NB4 (cell line): ENCODE results near the gene EPS8.

ENCODE experiments used
- DNase-seq: peaks from one replicate; pipeline ENCODE4 v3.0.0; 2010; ENCODE audit warnings: low read depth
- H3K4me3 ChIP-seq: one replicate; pipeline ENCODE4 v1.5.1; 2011; ENCODE audit warnings: mild to moderate bottlenecking, low read depth, low read length, moderate library complexity
- MYC ChIP-seq: IDR thresholded peaks from 2 replicates; pipeline ENCODE4 v1.6.1; 2011; ENCODE audit warnings: low read depth, low read length
- POLR2A ChIP-seq: IDR thresholded peaks from 2 replicates; pipeline ENCODE4 v1.6.1; 2011; ENCODE audit warnings: mild to moderate bottlenecking; ENCODE audit not compliant: insufficient read length; ENCODE audit errors: extremely low read depth
- TF ChIP-seq, protein P1 (sequence below): IDR thresholded peaks from 2 replicates; pipeline ENCODE4 v1.6.1; 2011; ENCODE audit warnings: low read depth, low read length
- TF ChIP-seq, protein P2 (sequence below): IDR thresholded peaks from one replicate; pipeline ENCODE4 v1.5.1; 2012; ENCODE audit warnings: low read depth, low read length

Gene EPS8

DNA sequence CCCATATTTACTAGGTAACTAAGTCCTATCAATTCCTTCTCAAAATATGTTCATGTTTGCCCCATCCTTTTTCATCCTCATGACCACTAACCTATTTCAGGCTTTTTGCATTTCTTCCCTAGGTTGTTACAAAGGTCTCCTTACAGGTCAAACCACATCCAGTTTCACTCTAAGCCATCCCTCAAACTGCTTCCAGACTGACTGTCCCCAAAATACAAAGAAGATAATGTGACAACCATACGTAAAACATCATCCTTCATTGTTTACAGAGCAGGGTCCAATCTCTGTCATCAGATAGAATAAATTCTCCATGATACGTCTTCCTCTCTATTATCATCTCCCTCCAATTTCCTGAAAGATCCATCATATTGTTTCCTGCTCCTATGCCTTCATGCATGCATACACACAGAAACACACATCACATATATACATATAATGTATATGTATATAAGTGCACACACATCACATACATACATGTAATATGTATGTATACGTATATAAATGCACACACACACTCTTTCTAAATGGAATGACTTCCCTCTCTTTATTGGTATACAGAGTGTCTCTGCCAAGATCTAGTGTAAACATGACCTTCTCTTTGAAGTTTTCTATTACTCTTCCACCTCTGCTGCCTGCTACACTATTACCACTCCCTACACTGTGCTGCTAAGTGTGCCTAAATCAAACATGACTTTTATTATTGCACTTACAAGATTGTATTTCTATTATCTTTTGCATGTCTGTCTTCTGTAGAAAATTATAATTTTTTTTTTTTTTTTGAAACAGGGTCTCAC lies 30.7 kb upstream of the EPS8 start:
- DNase-seq, result no peak
- TF ChIP-seq MYC, result no peak
- TF ChIP-seq, protein P1, sequence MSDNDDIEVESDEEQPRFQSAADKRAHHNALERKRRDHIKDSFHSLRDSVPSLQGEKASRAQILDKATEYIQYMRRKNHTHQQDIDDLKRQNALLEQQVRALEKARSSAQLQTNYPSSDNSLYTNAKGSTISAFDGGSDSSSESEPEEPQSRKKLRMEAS, result no peak
- no peak for TF ChIP-seq POLR2A
- TF ChIP-seq, protein P2, sequence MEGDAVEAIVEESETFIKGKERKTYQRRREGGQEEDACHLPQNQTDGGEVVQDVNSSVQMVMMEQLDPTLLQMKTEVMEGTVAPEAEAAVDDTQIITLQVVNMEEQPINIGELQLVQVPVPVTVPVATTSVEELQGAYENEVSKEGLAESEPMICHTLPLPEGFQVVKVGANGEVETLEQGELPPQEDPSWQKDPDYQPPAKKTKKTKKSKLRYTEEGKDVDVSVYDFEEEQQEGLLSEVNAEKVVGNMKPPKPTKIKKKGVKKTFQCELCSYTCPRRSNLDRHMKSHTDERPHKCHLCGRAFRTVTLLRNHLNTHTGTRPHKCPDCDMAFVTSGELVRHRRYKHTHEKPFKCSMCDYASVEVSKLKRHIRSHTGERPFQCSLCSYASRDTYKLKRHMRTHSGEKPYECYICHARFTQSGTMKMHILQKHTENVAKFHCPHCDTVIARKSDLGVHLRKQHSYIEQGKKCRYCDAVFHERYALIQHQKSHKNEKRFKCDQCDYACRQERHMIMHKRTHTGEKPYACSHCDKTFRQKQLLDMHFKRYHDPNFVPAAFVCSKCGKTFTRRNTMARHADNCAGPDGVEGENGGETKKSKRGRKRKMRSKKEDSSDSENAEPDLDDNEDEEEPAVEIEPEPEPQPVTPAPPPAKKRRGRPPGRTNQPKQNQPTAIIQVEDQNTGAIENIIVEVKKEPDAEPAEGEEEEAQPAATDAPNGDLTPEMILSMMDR, result no peak
- H3K4me3 ChIP-seq, result no peak overlapping the region

DNA sequence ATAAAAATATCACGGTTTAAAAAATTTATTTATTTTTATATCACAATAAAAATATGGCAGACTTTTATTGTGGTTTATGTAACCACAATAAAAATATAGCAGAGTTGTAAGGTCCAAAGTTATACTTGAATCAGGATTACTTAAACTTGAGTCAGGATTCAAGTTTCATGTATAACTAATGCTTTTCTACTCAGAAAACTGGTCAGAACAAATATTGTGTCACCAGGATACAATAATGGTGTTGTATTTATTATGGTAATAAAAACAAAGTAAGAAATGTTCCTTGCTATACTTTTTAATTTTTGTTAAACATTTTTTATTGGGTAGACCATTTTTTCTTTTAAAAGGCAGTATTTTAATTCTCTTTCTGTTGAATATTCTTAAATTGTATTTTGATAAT lies 29.2 kb upstream of the EPS8 start:
- no peak overlapping the region for H3K4me3 ChIP-seq
- TF ChIP-seq POLR2A (no peak), MYC (no peak)
- TF ChIP-seq, protein P2, result no peak
- TF ChIP-seq, protein P1, result no peak
- DNase-seq, result no peak

DNA sequence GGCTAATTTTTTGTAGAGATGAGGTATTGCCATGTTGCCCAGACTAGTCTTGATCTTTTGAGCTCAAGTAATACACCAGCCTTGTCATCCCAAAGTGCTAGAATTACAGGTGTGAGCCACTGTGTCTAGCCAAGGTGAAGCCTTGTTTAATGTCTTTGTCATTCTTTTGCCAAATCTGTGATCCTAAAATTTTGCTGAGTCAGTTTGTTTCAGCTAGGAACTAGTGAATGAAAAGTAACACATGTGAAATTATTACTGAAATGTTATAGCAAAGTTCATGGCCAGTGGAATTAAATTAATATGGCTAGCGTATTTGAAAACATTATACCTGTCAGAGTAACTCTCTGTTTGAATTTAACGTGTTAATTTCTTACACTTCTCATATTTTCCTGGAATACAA lies 26.5 kb upstream of the EPS8 start:
- no peak for TF ChIP-seq POLR2A
- no peak overlapping the region for H3K4me3 ChIP-seq
- DNase-seq, result no peak

DNA sequence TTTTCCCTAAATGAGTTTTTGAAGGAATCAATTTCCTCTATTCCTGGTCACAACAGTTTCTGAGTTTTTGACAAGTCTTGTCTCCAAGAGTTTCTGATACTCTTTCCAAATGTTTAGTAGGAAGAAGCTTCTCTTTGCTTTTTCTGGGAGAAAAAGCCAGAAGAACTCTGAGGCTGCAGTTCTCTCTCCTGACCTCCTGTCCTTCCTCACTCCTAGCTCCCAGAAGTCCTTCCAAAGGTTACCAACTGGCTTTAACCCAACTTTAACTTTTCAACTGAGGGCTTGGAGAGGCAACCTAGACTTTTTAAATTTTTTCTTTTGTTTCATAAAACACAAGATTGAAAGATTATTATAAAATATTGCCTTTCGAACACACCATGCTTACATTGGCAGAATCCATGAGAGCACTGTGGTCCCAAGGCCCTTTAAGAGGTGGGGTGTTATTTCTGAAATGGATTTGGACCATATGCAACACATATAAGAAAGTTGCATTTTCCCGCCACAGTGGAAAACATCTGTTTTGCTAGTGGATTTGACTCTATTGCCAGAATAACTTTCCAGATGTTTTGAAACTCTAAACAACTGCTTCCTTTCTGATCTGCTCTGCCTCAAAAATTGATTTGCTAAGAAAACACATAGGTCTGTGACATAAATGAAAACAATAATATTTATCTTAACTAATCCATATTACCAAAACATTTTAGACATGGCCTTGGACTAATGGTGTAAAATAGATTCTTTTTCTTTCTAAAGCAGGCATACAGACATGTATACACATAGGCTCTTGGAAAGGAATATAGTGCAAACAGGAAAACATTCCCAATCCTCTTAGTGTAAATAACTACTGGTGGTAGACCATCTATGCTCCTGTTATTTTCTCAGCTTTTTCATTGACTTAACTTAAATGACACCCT lies 22.3 kb upstream of the EPS8 start:
- TF ChIP-seq, protein P1, result no peak
- TF ChIP-seq MYC (no peak), POLR2A (no peak)
- TF ChIP-seq, protein P2, result no peak
- H3K4me3 ChIP-seq, result no peak overlapping the region
- DNase-seq, result no peak

DNA sequence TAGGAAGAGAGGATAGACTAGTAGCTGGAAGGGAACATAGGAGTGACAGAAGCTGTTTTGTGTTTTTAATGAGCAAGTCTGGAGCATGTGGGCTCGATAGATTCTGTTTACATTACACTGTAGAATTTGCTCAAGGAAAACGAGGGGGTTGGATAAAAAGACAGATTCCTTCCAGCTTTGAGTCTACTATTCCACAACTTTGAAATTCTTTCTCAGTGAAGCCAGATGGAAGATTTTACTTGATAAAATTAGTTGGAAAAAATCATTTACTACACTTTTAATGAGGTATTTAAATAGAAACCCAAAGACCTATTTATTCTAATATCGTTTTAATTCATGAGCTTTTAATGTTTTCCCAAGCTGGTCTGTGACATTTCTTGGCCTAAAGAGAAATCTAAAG lies 19.5 kb upstream of the EPS8 start:
- H3K4me3 ChIP-seq, result no peak overlapping the region
- DNase-seq, result no peak
- TF ChIP-seq, protein P1, result no peak
- TF ChIP-seq, protein P2, result no peak
- TF ChIP-seq POLR2A, result no peak
- no peak for TF ChIP-seq MYC

DNA sequence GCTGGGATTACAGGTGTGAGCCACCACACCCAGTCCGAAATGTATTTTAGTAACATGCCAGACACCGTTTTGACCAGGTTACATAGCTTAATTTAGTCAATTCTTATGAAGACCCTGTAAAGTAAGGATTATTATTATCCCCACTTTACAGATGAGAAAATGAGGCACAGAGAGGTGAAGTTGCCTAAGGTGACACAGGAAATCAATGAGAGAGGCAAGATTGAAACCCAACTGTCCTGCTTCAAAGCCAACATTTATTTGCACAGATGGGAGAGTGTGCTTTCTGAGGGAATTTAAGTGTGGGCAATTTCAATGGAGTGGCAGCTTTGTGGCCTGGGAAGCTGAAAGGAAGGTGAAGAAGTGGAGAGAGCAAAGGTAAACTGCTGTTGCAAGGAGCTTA lies 19.1 kb upstream of the EPS8 start:
- no peak overlapping the region for H3K4me3 ChIP-seq
- no peak for DNase-seq
- TF ChIP-seq POLR2A (no peak), MYC (no peak)
- TF ChIP-seq, protein P2, result no peak
- TF ChIP-seq, protein P1, result no peak
